HEK293 (cell line): Measurements from ENCODE around the gene UROC1.

ENCODE experiments used
- CTCF ChIA-PET: fragments of 350-600 bp; formaldehyde crosslinking; extraction: SDS; loops from one replicate; lab custom pipeline; 2021; ENCODE audit warnings: antibody characterized with exemption; lab: Yijun Ruan, JAX
- POLR2A ChIA-PET: fragments of 300-600 bp; formaldehyde crosslinking; extraction: SDS; loops from one replicate; lab custom pipeline; 2020; ENCODE audit warnings: antibody characterized with exemption, inconsistent platforms; lab: Yijun Ruan, JAX
- H3K27ac ChIP-seq: fragments of 200-500 bp; sonication (Bioruptor generic); 2 replicates; pipeline ENCODE4 v1.5.1; 2014; ENCODE audit warnings: low read depth, low read length, control low read depth, inconsistent platforms; ENCODE audit errors: extremely low read depth
- H3K36me3 ChIP-seq, 2 experiments: fragments of 200-500 bp in 1 of 2; sonication (Bioruptor generic) in 1 of 2; 1 replicate in 1 of 2; 2 replicates in 1 of 2; pipeline ENCODE4 v1.5.1; 2014 to 2017; ENCODE audit warnings: inconsistent platforms in 2 of 2, low read length in 2 of 2; ENCODE audit not compliant: control insufficient read depth in 2 of 2, insufficient read depth in 1 of 2
- H3K4me1 ChIP-seq: fragments of 200-500 bp; sonication (Bioruptor generic); 2 replicates; pipeline ENCODE4 v1.5.1; 2014; ENCODE audit warnings: mild to moderate bottlenecking, low read length, inconsistent platforms; ENCODE audit not compliant: control insufficient read depth, insufficient read depth
- H3K4me3 ChIP-seq: 2 replicates; pipeline ENCODE4 v1.5.1; 2011; ENCODE audit warnings: low read depth, mild to moderate bottlenecking, control low read depth, low read length, moderate library complexity
- H3K9me3 ChIP-seq: fragments of 200-500 bp; sonication (Bioruptor generic); 2 replicates; pipeline ENCODE4 v1.5.1; 2014; ENCODE audit warnings: low read depth, low read length, inconsistent platforms; ENCODE audit not compliant: control insufficient read depth, insufficient read depth
- BCL11A ChIP-seq: fragments of 450-650 bp; formaldehyde crosslinking; IDR thresholded peaks from 2 replicates; pipeline ENCODE4 v1.5.1; 2016; ENCODE audit warnings: low read depth, missing biosample characterization, missing genetic modification characterization
- HOXC10 ChIP-seq: sonication (generic); formaldehyde crosslinking; IDR thresholded peaks from 2 replicates; pipeline ENCODE4 v1.8.1; 2023; ENCODE audit warnings: mild to moderate bottlenecking, missing genetic modification reagents
- KLF7 ChIP-seq: fragments of 450-650 bp; formaldehyde crosslinking; IDR thresholded peaks from 2 replicates; pipeline ENCODE4 v1.5.1; 2016; ENCODE audit warnings: missing biosample characterization, missing genetic modification characterization, borderline replicate concordance
- PRDM1 ChIP-seq: fragments of 450-650 bp; formaldehyde crosslinking; IDR thresholded peaks from 2 replicates; pipeline ENCODE4; 2016; ENCODE audit warnings: missing biosample characterization, missing genetic modification characterization
- PRDM10 ChIP-seq: fragments of 450-650 bp; formaldehyde crosslinking; IDR thresholded peaks from 2 replicates; pipeline ENCODE4 v1.5.1; 2016; ENCODE audit warnings: missing biosample characterization, missing genetic modification characterization
- WT1 ChIP-seq: fragments of 450-650 bp; formaldehyde crosslinking; IDR thresholded peaks from 2 replicates; pipeline ENCODE4 v1.5.1; 2016; ENCODE audit warnings: missing biosample characterization, missing genetic modification characterization
- YY2 ChIP-seq: fragments of 450-650 bp; formaldehyde crosslinking; IDR thresholded peaks from 2 replicates; pipeline ENCODE4 v1.5.1; 2016; ENCODE audit warnings: missing biosample characterization, missing genetic modification characterization
- ZBTB48 ChIP-seq: fragments of 450-650 bp; formaldehyde crosslinking; IDR thresholded peaks from 2 replicates; pipeline ENCODE4 v1.5.1; 2016; ENCODE audit warnings: missing biosample characterization, missing genetic modification characterization
- ZNF10 ChIP-seq: fragments of 450-650 bp; formaldehyde crosslinking; IDR thresholded peaks from 2 replicates; pipeline ENCODE4 v1.5.1; 2017; ENCODE audit warnings: missing biosample characterization, missing genetic modification characterization
- ZNF175 ChIP-seq: fragments of 450-650 bp; formaldehyde crosslinking; IDR thresholded peaks from 2 replicates; pipeline ENCODE4 v1.5.1; 2016; ENCODE audit warnings: missing biosample characterization, missing genetic modification characterization
- ZNF19 ChIP-seq: fragments of 450-650 bp; formaldehyde crosslinking; IDR thresholded peaks from 2 replicates; pipeline ENCODE4; 2016; ENCODE audit warnings: missing biosample characterization, missing genetic modification characterization, low read depth
- ZNF211 ChIP-seq: fragments of 450-650 bp; formaldehyde crosslinking; IDR thresholded peaks from 2 replicates; pipeline ENCODE4 v1.5.1; 2016; ENCODE audit warnings: low read depth, missing biosample characterization, missing genetic modification characterization
- ZNF214 ChIP-seq: fragments of 450-650 bp; formaldehyde crosslinking; IDR thresholded peaks from 2 replicates; pipeline ENCODE4 v1.5.1; 2017; ENCODE audit warnings: missing biosample characterization, mild to moderate bottlenecking, missing genetic modification characterization, borderline replicate concordance
- ZNF398 ChIP-seq: fragments of 450-650 bp; formaldehyde crosslinking; IDR thresholded peaks from 2 replicates; pipeline ENCODE4 v1.5.1; 2017; ENCODE audit warnings: missing biosample characterization, missing genetic modification characterization
- ZNF404 ChIP-seq: fragments of 450-650 bp; formaldehyde crosslinking; IDR thresholded peaks from 2 replicates; pipeline ENCODE4 v1.5.1; 2017; ENCODE audit warnings: missing biosample characterization, missing genetic modification characterization
- ZNF416 ChIP-seq: fragments of 450-650 bp; formaldehyde crosslinking; IDR thresholded peaks from 2 replicates; pipeline ENCODE4 v1.5.1; 2016; ENCODE audit warnings: missing biosample characterization, missing genetic modification characterization
- ZNF571 ChIP-seq: fragments of 450-650 bp; formaldehyde crosslinking; IDR thresholded peaks from 2 replicates; pipeline ENCODE4 v1.5.0; 2017; ENCODE audit warnings: missing biosample characterization, missing genetic modification characterization
- ZNF624 ChIP-seq: fragments of 450-650 bp; formaldehyde crosslinking; IDR thresholded peaks from 2 replicates; pipeline ENCODE4 v1.5.1; 2017; ENCODE audit warnings: missing biosample characterization, missing genetic modification characterization
- ZNF677 ChIP-seq: fragments of 450-650 bp; IDR thresholded peaks from 2 replicates; pipeline ENCODE4 v1.5.0; 2018; ENCODE audit warnings: missing biosample characterization, mild to moderate bottlenecking, missing genetic modification characterization, moderate library complexity
- ZNF791 ChIP-seq: fragments of 450-650 bp; formaldehyde crosslinking; IDR thresholded peaks from 2 replicates; pipeline ENCODE4 v1.5.1; 2016; ENCODE audit warnings: missing biosample characterization, missing genetic modification characterization
- ZSCAN16 ChIP-seq: fragments of 450-650 bp; formaldehyde crosslinking; IDR thresholded peaks from 2 replicates; pipeline ENCODE4 v1.5.1; 2016; ENCODE audit warnings: missing biosample characterization, missing genetic modification characterization
- TF ChIP-seq, protein P1 (sequence below): fragments of 450-650 bp; formaldehyde crosslinking; IDR thresholded peaks from 2 replicates; pipeline ENCODE4 v1.5.1; 2016; ENCODE audit warnings: missing biosample characterization, missing genetic modification characterization, borderline replicate concordance
- TF ChIP-seq, protein P2 (sequence below): fragments of 450-650 bp; formaldehyde crosslinking; IDR thresholded peaks from 2 replicates; pipeline ENCODE4 v1.5.1; 2016; ENCODE audit warnings: missing biosample characterization, missing genetic modification characterization, low read depth
- TF ChIP-seq, protein P3 (sequence below): fragments of 450-650 bp; formaldehyde crosslinking; IDR thresholded peaks from 2 replicates; pipeline ENCODE4 v1.5.1; 2016; ENCODE audit warnings: missing biosample characterization, missing genetic modification characterization

UROC1 gene

GRCh38 chr3:126546013-126546412 lies 28.4 kb upstream of the UROC1 start:
- POLR2A ChIA-PET, result no interaction called here
- H3K4me1 ChIP-seq, result no peaks in the 10 kb centered on the region
- TF ChIP-seq ZNF416 (no peak), ZNF19 (tag by site-specific recombination) (no peak), ZNF791 (tag by site-specific recombination) (no peak), ZNF175 (tag by site-specific recombination) (no peak), HOXC10 (CRISPR knock-in tag) (no peak), ZBTB48 (tag by site-specific recombination) (no peak), ZNF571 (no peak), ZNF10 (no peak), PRDM10 (tag by site-specific recombination) (no peak), WT1 (tag by site-specific recombination) (no peak), ZSCAN16 (tag by site-specific recombination) (no peak), ZNF214 (tag by site-specific recombination) (no peak), ZNF677 (no peak), ZNF624 (no peak)
- TF ChIP-seq, protein P1, sequence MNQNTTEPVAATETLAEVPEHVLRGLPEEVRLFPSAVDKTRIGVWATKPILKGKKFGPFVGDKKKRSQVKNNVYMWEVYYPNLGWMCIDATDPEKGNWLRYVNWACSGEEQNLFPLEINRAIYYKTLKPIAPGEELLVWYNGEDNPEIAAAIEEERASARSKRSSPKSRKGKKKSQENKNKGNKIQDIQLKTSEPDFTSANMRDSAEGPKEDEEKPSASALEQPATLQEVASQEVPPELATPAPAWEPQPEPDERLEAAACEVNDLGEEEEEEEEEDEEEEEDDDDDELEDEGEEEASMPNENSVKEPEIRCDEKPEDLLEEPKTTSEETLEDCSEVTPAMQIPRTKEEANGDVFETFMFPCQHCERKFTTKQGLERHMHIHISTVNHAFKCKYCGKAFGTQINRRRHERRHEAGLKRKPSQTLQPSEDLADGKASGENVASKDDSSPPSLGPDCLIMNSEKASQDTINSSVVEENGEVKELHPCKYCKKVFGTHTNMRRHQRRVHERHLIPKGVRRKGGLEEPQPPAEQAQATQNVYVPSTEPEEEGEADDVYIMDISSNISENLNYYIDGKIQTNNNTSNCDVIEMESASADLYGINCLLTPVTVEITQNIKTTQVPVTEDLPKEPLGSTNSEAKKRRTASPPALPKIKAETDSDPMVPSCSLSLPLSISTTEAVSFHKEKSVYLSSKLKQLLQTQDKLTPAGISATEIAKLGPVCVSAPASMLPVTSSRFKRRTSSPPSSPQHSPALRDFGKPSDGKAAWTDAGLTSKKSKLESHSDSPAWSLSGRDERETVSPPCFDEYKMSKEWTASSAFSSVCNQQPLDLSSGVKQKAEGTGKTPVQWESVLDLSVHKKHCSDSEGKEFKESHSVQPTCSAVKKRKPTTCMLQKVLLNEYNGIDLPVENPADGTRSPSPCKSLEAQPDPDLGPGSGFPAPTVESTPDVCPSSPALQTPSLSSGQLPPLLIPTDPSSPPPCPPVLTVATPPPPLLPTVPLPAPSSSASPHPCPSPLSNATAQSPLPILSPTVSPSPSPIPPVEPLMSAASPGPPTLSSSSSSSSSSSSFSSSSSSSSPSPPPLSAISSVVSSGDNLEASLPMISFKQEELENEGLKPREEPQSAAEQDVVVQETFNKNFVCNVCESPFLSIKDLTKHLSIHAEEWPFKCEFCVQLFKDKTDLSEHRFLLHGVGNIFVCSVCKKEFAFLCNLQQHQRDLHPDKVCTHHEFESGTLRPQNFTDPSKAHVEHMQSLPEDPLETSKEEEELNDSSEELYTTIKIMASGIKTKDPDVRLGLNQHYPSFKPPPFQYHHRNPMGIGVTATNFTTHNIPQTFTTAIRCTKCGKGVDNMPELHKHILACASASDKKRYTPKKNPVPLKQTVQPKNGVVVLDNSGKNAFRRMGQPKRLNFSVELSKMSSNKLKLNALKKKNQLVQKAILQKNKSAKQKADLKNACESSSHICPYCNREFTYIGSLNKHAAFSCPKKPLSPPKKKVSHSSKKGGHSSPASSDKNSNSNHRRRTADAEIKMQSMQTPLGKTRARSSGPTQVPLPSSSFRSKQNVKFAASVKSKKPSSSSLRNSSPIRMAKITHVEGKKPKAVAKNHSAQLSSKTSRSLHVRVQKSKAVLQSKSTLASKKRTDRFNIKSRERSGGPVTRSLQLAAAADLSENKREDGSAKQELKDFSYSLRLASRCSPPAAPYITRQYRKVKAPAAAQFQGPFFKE, result no peak
- TF ChIP-seq, protein P2, sequence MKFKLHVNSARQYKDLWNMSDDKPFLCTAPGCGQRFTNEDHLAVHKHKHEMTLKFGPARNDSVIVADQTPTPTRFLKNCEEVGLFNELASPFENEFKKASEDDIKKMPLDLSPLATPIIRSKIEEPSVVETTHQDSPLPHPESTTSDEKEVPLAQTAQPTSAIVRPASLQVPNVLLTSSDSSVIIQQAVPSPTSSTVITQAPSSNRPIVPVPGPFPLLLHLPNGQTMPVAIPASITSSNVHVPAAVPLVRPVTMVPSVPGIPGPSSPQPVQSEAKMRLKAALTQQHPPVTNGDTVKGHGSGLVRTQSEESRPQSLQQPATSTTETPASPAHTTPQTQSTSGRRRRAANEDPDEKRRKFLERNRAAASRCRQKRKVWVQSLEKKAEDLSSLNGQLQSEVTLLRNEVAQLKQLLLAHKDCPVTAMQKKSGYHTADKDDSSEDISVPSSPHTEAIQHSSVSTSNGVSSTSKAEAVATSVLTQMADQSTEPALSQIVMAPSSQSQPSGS (tag by site-specific recombination), result no peak
- TF ChIP-seq, all 188 proteins: peak for 0
- H3K4me3 ChIP-seq, result no peak overlapping the region
- H3K9me3 ChIP-seq, result no peaks in the 10 kb centered on the region
- no peaks in the 10 kb centered on the region for H3K36me3 ChIP-seq
- H3K27ac ChIP-seq, result no peak overlapping the region
- CTCF ChIA-PET, result no interaction called here

GRCh38 chr3:126545544-126545943 lies 28.0 kb upstream of the UROC1 start:
- Histone ChIP-seq H3K36me3 (no peaks in the 10 kb centered on the region), H3K4me1 (no peaks in the 10 kb centered on the region), H3K9me3 (no peaks in the 10 kb centered on the region), H3K27ac (no peak overlapping the region), H3K4me3 (no peak overlapping the region)
- ChIA-PET POLR2A (no interaction called here), CTCF (no interaction called here)
- TF ChIP-seq, protein P3, sequence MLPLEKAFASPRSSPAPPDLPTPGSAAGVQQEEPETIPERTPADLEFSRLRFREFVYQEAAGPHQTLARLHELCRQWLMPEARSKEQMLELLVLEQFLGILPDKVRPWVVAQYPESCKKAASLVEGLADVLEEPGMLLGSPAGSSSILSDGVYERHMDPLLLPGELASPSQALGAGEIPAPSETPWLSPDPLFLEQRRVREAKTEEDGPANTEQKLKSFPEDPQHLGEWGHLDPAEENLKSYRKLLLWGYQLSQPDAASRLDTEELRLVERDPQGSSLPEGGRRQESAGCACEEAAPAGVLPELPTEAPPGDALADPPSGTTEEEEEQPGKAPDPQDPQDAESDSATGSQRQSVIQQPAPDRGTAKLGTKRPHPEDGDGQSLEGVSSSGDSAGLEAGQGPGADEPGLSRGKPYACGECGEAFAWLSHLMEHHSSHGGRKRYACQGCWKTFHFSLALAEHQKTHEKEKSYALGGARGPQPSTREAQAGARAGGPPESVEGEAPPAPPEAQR (tag by site-specific recombination), result no peak
- TF ChIP-seq BCL11A (tag by site-specific recombination), result no peak
- TF ChIP-seq ZNF571, result no peak
- TF ChIP-seq PRDM1 (tag by site-specific recombination), result no peak
- TF ChIP-seq KLF7 (tag by site-specific recombination), result no peak
- TF ChIP-seq ZNF398 (tag by site-specific recombination), result no peak
- TF ChIP-seq ZNF211, result no peak
- no peak for TF ChIP-seq YY2 (tag by site-specific recombination)
- TF ChIP-seq ZNF404 (tag by site-specific recombination), result no peak
